ENCODE measurements around the gene CELSR3. TPM values are rescaled to one million over a fixed set of nuclear protein-coding genes. Genes with fewer than 3 reads are reported as not detected.

Gene CELSR3
- total RNA-seq, 1 experiment from 2014 or later, result 24.9 TPM

DNA sequence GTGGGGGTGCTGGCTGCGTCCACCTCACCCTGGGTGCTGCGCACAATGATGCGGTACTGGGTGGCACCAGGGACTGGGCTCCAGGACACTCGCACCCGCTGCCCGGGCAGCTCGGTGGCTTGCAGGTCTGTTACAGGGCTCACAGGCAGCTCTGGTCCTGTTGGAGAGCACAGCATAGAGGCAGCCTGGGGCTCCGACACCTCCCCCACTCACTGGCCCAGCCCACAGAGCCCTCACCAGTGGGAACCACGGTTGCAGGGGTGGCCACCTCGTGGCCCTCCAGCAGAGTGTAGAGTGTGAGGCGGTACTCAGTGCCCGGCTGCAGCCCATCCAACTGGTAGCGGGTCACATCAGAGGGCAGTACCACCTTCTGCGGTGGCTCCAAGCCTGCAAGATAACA lies 71.2 kb downstream of the CELSR3 start:
- intact Hi-C loops (cut with micrococcal nuclease; ENCODE audit: unreplicated experiment), result no loop called here
- TF ChIP-seq, protein P1, sequence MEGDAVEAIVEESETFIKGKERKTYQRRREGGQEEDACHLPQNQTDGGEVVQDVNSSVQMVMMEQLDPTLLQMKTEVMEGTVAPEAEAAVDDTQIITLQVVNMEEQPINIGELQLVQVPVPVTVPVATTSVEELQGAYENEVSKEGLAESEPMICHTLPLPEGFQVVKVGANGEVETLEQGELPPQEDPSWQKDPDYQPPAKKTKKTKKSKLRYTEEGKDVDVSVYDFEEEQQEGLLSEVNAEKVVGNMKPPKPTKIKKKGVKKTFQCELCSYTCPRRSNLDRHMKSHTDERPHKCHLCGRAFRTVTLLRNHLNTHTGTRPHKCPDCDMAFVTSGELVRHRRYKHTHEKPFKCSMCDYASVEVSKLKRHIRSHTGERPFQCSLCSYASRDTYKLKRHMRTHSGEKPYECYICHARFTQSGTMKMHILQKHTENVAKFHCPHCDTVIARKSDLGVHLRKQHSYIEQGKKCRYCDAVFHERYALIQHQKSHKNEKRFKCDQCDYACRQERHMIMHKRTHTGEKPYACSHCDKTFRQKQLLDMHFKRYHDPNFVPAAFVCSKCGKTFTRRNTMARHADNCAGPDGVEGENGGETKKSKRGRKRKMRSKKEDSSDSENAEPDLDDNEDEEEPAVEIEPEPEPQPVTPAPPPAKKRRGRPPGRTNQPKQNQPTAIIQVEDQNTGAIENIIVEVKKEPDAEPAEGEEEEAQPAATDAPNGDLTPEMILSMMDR (IDR thresholded peaks at IDR 0.05; ENCODE audit: unreplicated experiment), result no peak
- peaks cover 22% of the 10 kb centered on the region for H3K36me3 Mint-ChIP-seq (ENCODE audit: insufficient read depth, unreplicated experiment)
- H3K4me1 Mint-ChIP-seq (ENCODE audit: low read depth, unreplicated experiment), result peaks cover 10% of the 10 kb centered on the region
- no TSS peak for BruUV-seq (replicated peaks)
- H3K9me3 Mint-ChIP-seq (ENCODE audit: low read depth, unreplicated experiment), result no peaks in the 10 kb centered on the region
- no peak for DNase-seq
- H3K27me3 Mint-ChIP-seq (ENCODE audit: unreplicated experiment), result peaks cover 12% of the 10 kb centered on the region
- H3K4me3 Mint-ChIP-seq (ENCODE audit: low read depth, unreplicated experiment), result no peak overlapping the region
- CTCF ChIA-PET, result no interaction called here
- no peak overlapping the region for H3K27ac Mint-ChIP-seq (ENCODE audit: unreplicated experiment)

DNA sequence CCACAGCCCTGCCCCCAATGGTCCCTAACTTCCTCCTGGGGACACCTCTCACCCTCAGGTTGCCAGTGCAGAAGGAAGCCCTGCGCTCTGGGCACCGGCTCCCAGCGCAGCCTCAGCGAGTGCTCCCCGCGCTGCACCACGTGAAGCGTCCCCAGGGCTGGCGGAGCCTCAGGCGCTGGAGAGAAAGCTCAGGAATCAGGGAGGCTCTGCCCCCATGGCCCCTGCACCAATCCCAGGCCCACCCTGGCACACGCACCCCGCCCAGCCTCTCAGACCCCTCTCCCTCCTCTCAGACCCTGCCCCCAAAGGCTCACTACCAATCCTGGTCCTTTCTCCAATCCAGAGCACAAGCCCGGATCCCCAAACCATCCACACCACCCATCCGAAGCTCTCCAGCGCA lies 74.5 kb downstream of the CELSR3 start:
- TF ChIP-seq, protein P1 (IDR thresholded peaks at IDR 0.05; ENCODE audit: unreplicated experiment), result no peak
- no peak for DNase-seq
- BruUV-seq (replicated peaks), result no TSS peak
- Mint-ChIP-seq H3K4me1 (ENCODE audit: low read depth, unreplicated experiment) (no peaks in the 10 kb centered on the region), H3K36me3 (ENCODE audit: insufficient read depth, unreplicated experiment) (no peaks in the 10 kb centered on the region), H3K4me3 (ENCODE audit: low read depth, unreplicated experiment) (no peak overlapping the region), H3K27me3 (ENCODE audit: unreplicated experiment) (peaks cover 12% of the 10 kb centered on the region), H3K9me3 (ENCODE audit: low read depth, unreplicated experiment) (no peaks in the 10 kb centered on the region), H3K27ac (ENCODE audit: unreplicated experiment) (no peak overlapping the region)
- CTCF ChIA-PET, result no interaction called here
- intact Hi-C loops (cut with micrococcal nuclease; ENCODE audit: unreplicated experiment), result no loop called here

DNA sequence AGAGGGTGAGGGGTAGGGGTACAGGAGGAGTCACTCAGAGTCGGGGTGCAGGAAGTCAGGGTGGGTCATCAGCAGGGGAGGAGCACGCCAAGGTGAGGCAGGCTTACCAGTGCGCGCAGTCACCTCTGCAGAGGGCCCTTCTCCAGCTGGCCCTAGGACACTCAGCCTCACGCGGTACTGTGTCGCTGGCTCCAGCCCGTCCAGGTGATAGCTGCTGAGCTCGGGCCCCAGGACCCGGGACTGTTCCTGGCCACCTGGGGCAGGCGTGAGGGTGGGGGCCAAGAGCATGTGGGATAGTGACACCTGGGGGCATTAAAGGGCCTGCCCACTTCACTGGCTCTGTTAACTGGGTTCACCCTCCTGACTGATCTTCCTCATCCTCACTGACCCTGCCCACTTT lies 75.0 kb downstream of the CELSR3 start:
- intact Hi-C loops (cut with micrococcal nuclease; ENCODE audit: unreplicated experiment), result no loop called here
- no peak overlapping the region for H3K27ac Mint-ChIP-seq (ENCODE audit: unreplicated experiment)

More for the DNA sequence above, 75.0 kb downstream of the CELSR3 start:
- Mint-ChIP-seq H3K4me3 (ENCODE audit: low read depth, unreplicated experiment) (no peak overlapping the region), H3K27me3 (ENCODE audit: unreplicated experiment) (peaks cover 12% of the 10 kb centered on the region), H3K36me3 (ENCODE audit: insufficient read depth, unreplicated experiment) (no peaks in the 10 kb centered on the region), H3K9me3 (ENCODE audit: low read depth, unreplicated experiment) (no peaks in the 10 kb centered on the region), H3K4me1 (ENCODE audit: low read depth, unreplicated experiment) (no peaks in the 10 kb centered on the region)
- CTCF ChIA-PET, result no interaction called here
- no peak for DNase-seq
- BruUV-seq (replicated peaks), result no TSS peak
- TF ChIP-seq, protein P1 (IDR thresholded peaks at IDR 0.05; ENCODE audit: unreplicated experiment), result no peak

Small RNAs within 50 kb of the gene (microRNA-seq; reads per million reads assigned to microRNA genes)
- gene MIR4793, result not detected

Other genes with a start within 250 kb of the CELSR3 start
- gene PLXNB1, start 232.8 kb downstream of the CELSR3 start, total RNA-seq (2022), result 174 and 175 TPM in 2 replicates
- 18.9 and 19.9 TPM in 2 replicates for gene CCDC51, start 222.8 kb downstream of the CELSR3 start, total RNA-seq (2022)
- 139 and 171 TPM in 2 replicates for gene TMA7, start 222.6 kb downstream of the CELSR3 start, total RNA-seq (2022)
- gene ATRIP, start 216.1 kb downstream of the CELSR3 start, total RNA-seq (2022), result 12.5 and 13.7 TPM in 2 replicates
- gene SHISA5, start 158.7 kb downstream of the CELSR3 start, total RNA-seq (2022), result 192 and 287 TPM in 2 replicates
- 3.6 and 5.1 TPM in 2 replicates for gene PFKFB4, start 106.1 kb downstream of the CELSR3 start, total RNA-seq (2022)
- 0.34 and 0.94 TPM in 2 replicates for gene UCN2, start 99.1 kb downstream of the CELSR3 start, total RNA-seq (2022)
- gene COL7A1, start 67.6 kb downstream of the CELSR3 start, total RNA-seq (2022), result 8.6 and 13.9 TPM in 2 replicates
- 196 and 207 TPM in 2 replicates for gene UQCRC1, start 53.2 kb downstream of the CELSR3 start, total RNA-seq (2022)
- not detected in 2 replicates for gene TMEM89, start 41.1 kb downstream of the CELSR3 start, total RNA-seq (2022)
- gene SLC26A6, start 27.4 kb downstream of the CELSR3 start, total RNA-seq (2022), result 21.6 and 27.0 TPM in 2 replicates
- 23.1 and 26.9 TPM in 2 replicates for gene NCKIPSD, start 23.0 kb upstream of the CELSR3 start, total RNA-seq (2022)
- gene IP6K2, start 54.3 kb upstream of the CELSR3 start, total RNA-seq (2022), result 87.0 and 105 TPM in 2 replicates
- gene PRKAR2A, start 185.0 kb upstream of the CELSR3 start, total RNA-seq (2022), result 39.0 and 48.0 TPM in 2 replicates
- gene SLC25A20, start 236.0 kb upstream of the CELSR3 start, total RNA-seq (2022), result 7.9 and 11.4 TPM in 2 replicates

Measured in Calu3 (cell line).